ENCODE results near the gene ASB4. TPM values are rescaled to one million over a fixed set of nuclear protein-coding genes. Genes with fewer than 3 reads are reported as not detected.

The ASB4 gene, protein sequence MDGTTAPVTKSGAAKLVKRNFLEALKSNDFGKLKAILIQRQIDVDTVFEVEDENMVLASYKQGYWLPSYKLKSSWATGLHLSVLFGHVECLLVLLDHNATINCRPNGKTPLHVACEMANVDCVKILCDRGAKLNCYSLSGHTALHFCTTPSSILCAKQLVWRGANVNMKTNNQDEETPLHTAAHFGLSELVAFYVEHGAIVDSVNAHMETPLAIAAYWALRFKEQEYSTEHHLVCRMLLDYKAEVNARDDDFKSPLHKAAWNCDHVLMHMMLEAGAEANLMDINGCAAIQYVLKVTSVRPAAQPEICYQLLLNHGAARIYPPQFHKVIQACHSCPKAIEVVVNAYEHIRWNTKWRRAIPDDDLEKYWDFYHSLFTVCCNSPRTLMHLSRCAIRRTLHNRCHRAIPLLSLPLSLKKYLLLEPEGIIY
- total RNA-seq (under 1 TPM in 1 of 5 donors, not detected in 4; 0.18 TPM), polyA plus RNA-seq (1 to 10 TPM in 1 of 3 donors, under 1 TPM in 2; 0.03 to 1.7 (median 0.37) TPM)
- long read RNA-seq, donor 1, result 0 reads
- long read RNA-seq, donor 2, result 0 reads
- long read RNA-seq, donor 3, result 0 reads
- long read RNA-seq, donor 4, result 0 reads
- long read RNA-seq, donor 5, partial matches to known transcripts, result 0 of 1 reads
- long read RNA-seq, donor 5, other reads (novel, unspliced or antisense), result 0 of 1 reads
- long read RNA-seq, donor 6, result 0 reads
- long read RNA-seq, donor 7, result 0 reads
- long read RNA-seq, donor 8, result 0 reads
- long read RNA-seq, donor 9, result 0 reads
- long read RNA-seq, donor 10, result 0 reads

GRCh38 chr7:95485391-95486123 lies at the start of gene ASB4:
ASB4 (plus strand) TSS chr7:95485943; CDS start chr7:95485972, 29 bp downstream.
- Histone ChIP-seq H3K9me3 (no peaks in the 10 kb centered on the region), H3K27ac (no peak within 1 kb of the TSS), H3K4me3 (no peak within 1 kb of the TSS), H3K4me1 (no peaks in the 10 kb centered on the region), H3K27me3 (no peaks in the 10 kb centered on the region), H3K36me3 (no peaks in the 10 kb centered on the region)
- intact Hi-C loops (cut with DNase I; ENCODE audit: low total_unique reads), result no loop called here
- DNase-seq, result no peak
- WGBS, 5 donors, result 24 to 43% (median 33%) methylated on average over 12 of the region's 12 CpGs
- TF ChIP-seq POLR2A (IDR thresholded peaks at IDR 0.05) (no peak), EP300 (IDR thresholded peaks at IDR 0.05) (no peak), POLR2AphosphoS5 (IDR thresholded peaks at IDR 0.05) (no peak), CTCF (IDR thresholded peaks at IDR 0.05) (no peak)

DNA sequence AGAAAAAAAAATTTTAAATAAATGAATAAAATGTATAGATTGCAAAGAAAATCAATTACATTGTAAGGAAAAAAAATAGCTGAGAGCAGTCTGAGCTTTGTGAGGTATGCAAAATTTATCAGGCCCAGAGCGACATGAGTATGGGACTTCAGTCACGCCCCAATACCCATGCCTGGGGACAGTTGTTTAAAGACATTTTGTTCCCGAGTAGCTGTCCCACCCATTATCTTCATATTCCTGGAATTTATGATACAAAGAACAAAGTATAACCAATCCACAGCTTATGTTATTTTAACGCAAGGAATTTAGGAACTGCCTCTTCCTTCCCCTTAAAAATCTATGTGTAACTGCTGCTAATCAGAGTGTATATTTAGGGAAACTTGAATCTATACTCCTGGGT lies 49.3 kb upstream of the ASB4 start:
- H3K36me3 ChIP-seq, result no peaks in the 10 kb centered on the region
- 71 to 90% (median 84%) methylated on average over 4 of the region's 4 CpGs for WGBS, 5 donors
- no peak for TF ChIP-seq CTCF (IDR thresholded peaks at IDR 0.05)
- TF ChIP-seq POLR2AphosphoS5 (IDR thresholded peaks at IDR 0.05), result no peak
- no peak for TF ChIP-seq POLR2A (IDR thresholded peaks at IDR 0.05)
- TF ChIP-seq EP300 (IDR thresholded peaks at IDR 0.05), result no peak
- DNase-seq, result no peak
- H3K27ac ChIP-seq, result no peak overlapping the region
- H3K4me1 ChIP-seq, result peaks cover 5 to 17% (median 13%) of the 10 kb centered on the region in 4 donors
- no peaks in the 10 kb centered on the region for H3K9me3 ChIP-seq
- no peak overlapping the region for H3K4me3 ChIP-seq
- intact Hi-C loops (cut with DNase I; ENCODE audit: low total_unique reads), result no loop called here
- H3K27me3 ChIP-seq, result no peaks in the 10 kb centered on the region

- WGBS, 5 donors, result 68 to 89% (median 86%) methylated on average over 3 of the region's 3 CpGs
- Histone ChIP-seq H3K9me3 (no peaks in the 10 kb centered on the region), H3K27ac (no peak overlapping the region), H3K36me3 (no peaks in the 10 kb centered on the region), H3K4me3 (no peak overlapping the region), H3K4me1 (peaks cover 0 to 2% (median under 1%) of the 10 kb centered on the region in 4 donors), H3K27me3 (no peaks in the 10 kb centered on the region)
- intact Hi-C loops (cut with DNase I; ENCODE audit: low total_unique reads), result no loop called here
- DNase-seq, result peak in 1 of 2 donors; percentile 17
- no peak for TF ChIP-seq POLR2A (IDR thresholded peaks at IDR 0.05)
- TF ChIP-seq CTCF (IDR thresholded peaks at IDR 0.05), result no peak
- no peak for TF ChIP-seq POLR2AphosphoS5 (IDR thresholded peaks at IDR 0.05)
- no peak for TF ChIP-seq EP300 (IDR thresholded peaks at IDR 0.05)
Measured at GRCh38 chr7:95440394-95441038, 45.2 kb upstream of the ASB4 start.

Measured in stomach (tissue), 19 donors.